AG20443 (cell line): Measurements from ENCODE around the gene ZC2HC1C.
"Not testable (repeated sequence)": the region's sequence is repeated elsewhere in the genome, so short reads cannot be mapped to it uniquely, and the experiment has no call there.

Experiments used
- DNase-seq: peaks from one replicate; pipeline ENCODE4 v3.0.0; 2012; ENCODE audit warnings: low spot score, mixed read lengths

The ZC2HC1C gene

DNA sequence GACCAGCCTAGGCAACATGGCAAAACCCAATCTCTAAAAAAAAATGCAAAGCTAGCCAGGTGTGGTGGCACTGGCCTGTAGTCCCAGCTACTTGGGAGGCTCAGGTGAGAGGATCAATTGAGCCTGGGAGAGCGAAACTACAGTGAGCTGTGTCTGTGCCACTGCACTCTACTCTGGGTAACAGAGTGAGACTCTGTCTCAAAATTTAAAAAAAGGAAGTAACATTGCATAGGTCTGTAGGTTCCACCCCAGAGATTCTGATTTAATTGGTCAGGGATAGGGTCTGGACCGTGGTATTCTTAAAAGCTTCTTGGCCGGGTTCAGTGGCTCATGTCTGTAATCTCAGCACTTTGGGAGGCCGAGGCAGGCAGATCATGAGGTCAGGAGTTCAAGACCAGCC, 26.2 kb downstream of the ZC2HC1C start:
- no peak for DNase-seq

DNA sequence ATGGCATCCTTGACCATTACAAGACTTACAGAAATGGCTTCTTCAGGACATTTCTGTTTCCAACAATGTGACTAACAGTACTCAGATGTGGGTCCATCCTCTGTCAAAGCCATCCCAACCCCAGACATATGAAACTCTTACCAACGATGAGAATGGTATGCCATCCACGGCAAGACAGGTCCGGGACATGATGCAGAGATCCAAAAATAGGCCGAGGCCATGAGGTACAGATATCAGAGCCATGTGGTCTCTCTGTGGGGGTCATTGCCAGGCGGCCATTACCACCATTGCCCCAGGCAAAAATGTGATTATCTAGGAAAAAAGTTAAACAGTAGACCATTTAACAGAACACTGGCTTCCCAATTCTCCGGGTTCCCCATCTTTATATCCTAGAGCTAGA, 27.5 kb downstream of the ZC2HC1C start:
- no peak for DNase-seq

DNA sequence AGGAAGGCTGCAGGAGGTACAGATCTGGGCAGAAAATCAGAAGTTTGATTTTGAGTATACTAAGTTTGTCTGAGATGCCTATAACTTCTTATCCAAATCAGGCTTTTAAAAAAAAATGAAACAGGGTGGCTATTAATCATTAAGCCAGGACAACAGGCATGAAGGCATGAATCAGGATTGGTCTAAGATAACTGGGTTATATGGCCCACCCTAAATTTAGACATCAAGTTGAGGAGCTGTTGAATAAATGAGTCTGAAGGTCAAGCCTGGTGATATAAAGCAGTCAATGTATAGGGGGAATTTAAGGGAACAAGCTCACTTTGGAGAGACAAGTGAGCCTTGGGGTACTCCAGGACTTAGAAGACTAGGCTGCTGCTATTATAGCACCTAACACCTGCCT, 28.8 kb downstream of the ZC2HC1C start:
- no peak for DNase-seq

DNA sequence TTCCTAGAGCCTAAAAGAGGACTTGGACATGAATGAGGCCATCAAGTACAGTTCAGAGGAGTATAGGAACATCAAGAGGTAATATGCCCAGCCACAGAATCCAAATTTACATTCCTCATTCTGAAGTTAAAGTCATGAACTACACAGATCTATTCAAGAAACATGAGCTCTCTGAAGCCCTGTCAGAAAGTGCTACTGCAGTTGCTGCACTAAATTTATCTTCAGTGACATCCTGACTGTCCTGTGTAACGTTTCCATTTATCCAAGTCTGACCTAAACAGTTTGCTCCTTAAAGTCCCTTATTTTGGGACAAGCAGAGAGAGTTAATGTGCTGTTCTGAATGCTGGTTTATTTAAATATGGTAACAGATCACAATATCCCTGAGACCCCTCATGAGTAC, 29.2 kb downstream of the ZC2HC1C start:
- DNase-seq, result no peak

DNA sequence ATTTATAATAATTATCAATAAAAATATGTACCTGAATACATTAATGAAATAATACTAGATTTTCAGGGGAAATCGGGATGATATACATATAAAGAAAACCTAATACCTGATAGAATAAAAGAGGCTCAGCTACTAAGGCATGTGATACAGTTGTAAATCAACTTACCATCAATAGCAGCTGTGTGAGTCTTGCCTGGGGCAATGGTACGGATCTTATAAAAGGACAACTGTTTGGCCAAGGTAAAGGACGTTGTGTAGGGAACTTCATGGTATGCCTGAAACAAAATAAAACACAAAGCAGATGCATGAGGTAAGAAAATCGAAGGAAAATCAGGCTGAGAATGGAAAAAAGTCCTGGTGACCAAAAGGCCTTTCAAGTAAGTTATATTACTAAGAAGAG, 32.0 kb downstream of the ZC2HC1C start:
- DNase-seq, result no peak

DNA sequence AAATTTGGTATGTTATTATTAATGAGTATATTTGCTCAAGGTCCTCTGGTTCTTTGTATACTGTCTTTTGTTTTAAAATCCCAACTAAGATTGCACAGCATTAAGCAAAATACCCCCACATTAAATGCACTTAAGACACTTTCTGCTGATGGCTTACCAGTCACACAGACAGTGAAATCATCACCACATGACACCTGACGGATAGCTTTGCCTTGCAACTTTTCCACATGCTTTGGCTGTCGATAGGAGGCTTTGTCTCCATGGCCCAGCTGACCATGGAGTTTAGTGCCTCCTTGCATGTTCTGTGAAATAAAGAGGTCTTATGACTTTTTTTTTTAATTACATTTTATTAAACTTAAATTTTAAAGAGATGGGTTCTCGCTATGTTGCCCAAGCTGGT, 37.7 kb downstream of the ZC2HC1C start:
- no peak for DNase-seq

DNA sequence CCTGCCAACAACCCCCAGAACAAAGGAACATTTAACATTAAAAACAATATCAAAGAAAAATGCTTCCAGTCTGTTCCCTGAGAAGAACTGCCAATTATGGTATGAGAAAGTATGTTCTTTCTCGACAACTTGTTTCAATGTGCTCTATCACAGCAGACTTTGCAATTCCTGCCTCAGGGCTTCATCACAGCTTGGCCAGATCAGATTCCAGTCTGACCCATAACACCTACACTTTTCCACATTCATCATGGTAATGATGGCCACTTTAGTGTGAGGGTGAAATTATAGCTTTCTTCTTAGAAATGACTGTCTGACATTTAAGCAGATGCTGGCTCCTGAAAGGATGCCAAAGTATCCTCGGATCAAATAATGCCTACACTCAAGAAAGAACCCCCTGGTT, 40.4 kb downstream of the ZC2HC1C start:
- DNase-seq, result no peak

DNA sequence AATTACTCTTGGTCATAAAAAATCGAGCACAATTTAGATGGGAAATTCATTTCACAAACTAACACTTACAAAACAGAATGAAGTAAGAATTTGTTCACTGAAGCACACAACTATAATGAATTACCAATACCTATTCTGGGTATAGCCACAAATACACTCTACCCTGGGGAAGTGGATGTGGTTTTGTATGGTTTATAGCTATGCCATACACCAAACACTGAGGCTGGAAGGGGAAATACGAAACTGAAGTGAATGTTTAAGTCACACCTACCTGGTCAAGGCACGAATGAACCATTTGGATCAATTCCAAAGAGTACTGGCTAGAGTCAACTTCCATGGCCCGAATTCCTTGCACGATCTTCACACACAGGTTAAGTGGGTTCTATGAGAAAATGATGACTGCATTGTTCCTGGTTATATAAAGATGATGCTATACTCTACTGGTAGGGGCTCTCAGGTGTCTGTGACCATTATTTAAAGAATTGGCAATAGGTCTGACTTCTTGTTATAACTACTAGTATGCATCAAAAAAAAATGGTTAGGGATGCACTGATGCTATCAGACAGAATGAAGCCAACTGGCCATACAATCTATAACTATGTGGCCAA, 44.6 kb downstream of the ZC2HC1C start:
- DNase-seq, result no peak

DNA sequence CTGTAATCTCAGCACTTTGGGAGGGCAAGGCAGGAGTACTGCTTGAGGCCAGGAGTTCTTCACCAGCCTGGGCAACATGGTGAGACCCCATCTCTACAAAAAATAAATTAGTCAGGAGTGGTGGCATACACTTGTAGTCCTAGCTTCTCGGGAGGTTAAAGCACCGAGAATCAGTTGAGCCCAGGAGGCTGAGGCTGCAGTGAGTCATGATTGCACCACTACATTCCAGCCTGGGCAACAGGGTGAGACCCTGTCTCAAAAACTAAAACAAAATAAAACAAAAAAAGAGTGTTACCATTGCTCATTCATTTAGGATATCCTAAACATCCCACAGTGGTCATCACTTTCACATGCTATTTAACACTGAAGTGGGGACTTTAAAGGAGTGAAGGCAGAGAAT, 49.6 kb downstream of the ZC2HC1C start:
- no peak for DNase-seq

DNA sequence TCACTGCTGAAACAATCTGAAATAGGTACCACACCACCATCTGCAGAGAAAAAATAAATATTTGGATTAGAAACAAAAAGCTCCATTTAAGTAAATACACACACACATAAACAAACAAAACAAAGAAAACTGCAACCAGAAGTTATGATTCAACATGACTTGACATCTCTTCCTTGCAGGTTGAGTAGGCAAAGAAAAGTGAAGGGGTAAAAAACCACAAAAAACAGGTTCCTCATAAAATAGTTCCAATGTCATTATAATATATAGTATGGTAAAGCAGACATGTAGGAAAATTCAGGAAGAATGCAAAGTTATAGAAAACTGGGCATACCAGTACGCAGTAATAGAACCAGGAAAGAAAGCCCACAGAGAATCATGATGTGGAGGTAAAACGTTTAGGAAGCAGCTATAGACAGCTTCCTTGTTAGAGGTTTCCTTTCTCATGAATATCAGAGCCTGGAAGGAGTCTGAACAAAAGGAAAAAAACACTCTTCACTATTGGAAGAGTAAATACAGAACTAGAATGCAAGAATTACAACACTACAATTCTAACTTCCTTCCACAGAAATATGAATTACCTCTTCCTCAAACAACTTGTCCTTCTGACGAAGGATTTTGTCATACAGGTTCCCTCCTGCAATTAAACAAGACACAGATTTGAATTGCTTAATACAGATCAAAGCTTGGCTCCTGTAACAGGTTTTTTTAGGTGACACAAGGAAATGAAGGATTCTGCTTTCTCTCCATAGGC, 51.3 kb downstream of the ZC2HC1C start:
- no peak for DNase-seq

DNA sequence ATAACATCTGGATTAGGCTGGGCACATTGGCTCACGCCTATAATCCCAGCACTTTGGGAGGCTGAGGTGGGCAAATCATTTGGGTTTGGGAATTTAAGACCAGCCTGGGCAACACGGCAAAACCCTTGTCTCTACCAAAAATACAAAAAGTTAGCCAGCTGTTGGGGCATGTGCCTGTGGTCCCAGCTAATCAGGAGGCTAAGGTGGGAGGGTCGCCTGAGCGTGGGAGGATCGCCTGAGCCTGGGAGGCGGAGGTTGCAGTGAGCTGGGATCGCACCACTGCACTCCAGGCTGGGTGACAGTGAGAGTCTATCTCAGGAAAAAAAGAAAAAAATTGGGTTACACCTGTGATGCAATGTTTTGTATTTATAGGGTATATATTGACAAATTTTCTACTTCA, 52.1 kb downstream of the ZC2HC1C start:
- no peak for DNase-seq

DNA sequence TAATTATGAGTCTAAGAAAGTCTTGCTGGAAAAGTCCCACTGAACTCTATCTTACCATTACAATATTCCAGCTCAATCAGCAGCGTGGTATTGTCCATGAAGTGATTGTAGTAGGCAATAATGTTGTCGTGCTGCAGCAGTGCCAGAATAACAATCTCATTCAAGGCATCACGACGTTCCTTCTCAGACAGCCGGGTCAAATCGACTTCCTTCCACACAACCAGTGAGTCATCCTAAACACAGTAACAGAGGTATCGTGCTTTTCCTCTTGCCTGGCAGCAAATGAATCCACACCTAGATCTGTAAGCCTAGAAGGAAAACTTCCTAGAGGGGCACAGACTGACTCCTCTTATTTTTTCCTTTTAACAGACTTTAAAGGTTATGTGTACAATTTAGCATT, 54.5 kb downstream of the ZC2HC1C start:
- DNase-seq, result peak; percentile 66

DNA sequence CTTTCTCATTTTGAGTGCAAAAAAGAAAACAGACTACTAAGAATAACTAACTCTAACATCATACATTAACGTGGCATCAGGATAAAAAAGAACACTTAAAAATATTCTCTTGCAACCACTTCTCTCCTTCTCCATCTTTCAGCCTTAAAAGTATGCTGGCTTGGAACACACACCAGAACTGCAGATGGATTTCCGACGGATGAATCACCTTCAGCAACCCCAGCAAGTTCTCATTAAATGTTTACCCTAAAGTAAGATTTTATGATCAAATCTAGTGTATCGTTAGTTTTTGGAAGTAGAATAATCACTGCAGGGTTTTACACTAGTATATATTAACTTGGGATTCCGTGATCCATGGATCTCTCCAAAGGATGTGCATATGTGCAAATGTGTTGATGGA, 56.2 kb downstream of the ZC2HC1C start:
- peak; percentile 62 for DNase-seq

DNA sequence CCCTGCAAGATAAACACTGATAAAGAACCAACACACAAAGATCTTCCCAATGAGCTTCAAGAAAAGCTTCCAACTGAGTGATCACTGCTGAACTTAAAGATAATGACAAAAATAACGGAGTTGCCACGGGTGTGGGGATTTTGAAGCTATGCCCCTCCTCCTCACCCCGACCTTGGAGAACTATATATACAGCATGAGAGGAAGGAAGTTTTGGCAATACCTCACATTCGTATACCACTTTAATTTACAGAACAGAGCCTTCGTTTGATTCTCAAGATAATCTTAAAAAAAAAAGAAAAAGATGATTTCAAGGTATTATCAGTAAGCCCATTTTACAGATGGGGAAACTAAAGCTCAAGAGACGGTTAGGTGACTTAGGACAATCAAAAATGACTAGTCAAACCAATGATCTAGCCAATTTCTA, 56.7 kb downstream of the ZC2HC1C start:
- no peak for DNase-seq

DNA sequence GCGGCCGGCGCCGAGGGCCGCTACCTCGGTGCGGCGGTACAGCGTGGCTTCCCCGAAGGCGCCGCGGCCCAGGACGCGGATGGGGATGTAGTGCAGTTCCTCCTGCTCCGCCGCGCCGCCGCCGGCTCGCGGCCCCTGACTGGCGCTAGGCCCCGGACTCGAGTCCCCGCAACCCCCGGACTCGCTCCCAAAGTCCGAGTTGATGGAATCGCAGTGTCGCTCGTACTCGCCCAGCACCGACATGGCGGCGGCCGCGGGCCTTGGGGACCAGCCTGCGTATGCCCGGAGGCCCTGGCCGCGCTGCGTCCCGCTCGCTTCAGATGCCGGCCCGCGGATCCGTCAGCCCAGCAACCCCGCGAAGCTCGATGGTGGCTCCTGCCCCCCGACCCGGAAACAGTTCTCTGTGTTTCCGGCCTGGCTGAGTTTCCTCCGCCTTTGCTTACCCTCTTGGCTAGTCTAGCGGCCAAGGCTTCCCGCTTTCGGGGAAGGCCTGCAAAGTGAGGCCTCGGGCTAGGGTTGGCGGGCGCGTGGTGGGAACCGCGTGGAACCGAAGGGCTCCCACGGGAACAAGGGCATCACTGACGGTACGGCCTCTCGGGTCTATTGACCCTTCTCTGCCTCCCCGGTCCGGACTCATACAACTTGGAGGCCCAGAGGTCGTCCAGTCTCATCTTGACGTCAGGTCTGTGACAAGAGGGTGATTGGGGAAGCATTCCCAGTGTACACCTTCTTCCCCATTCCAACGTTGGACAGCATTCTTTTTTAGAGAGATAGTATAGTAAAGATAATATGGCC, 57.4 kb downstream of the ZC2HC1C start, which contains the start of gene NEK9:
Gene NEK9 (minus strand): TSS at position 370 of the 795 bp plus-strand sequence. CDS start 127 bp downstream, at position 243.
- DNase-seq, result peak; percentile 95

DNA sequence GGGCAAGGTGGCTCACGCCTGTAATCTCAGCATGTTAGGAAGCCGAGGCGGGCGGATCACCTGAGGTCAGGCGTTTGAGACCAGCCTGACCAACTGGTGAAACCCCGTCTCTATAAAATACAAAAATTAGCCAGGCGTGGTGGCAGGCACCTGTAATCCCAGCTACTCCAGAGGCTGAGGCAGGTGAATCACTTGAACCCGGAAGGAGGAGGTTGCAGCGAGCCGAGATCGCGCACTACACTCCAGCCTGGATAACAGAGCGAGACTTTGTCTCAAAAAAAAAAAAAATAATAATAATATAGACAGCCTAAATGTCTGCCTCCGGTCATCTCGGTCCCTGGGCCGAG, 58.0 kb downstream of the ZC2HC1C start:
- not testable (repeated sequence) for DNase-seq

DNA sequence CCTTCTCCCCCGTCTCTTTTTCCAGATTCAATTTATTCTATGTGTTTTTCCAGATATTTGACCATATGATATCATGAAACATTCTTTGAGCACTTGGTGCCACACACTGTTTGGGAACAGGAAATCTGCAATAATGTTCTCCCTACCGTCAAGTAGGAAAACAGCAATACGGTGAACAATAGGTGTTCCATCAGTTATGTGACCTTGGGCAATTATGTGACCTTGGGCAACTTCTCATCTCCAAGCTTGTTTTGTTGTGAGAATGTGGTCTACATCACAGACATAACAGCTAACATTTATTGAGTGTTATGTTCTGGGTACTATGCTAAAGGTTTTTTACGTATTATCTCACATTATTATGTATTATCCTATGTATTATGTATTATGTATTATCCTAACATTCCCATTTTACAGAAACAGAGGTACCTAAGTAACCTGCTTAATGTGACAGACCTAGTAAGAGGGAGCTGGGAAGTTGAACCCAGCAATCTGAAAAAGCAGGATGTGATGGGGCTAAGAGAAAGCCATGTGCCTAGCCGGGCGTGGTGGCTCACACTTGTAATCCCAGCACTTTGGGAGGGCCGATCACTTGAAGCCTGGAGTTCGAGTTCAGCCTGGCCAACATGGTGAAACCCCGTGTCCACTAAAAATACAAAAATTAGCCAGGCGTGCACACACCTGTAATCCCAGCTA, 58.6 kb downstream of the ZC2HC1C start:
- no peak for DNase-seq

DNA sequence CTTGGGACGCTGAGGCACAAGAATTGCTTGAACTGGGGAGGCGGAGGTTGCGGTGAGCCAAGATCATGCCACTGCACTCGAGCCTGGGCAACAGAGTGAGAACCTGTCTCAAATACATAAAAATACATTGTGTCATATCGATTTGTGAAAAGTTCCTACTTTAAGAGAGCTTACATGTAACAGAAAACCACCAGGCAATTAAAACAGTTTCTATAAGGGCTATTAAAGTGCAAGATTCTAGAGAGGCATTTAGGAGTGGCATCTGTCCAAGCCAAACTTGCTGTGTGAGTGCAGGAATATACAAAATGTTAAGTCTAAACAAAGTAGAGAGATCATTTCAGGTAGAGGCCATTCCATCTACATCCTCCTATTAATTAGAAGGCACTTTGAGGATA, 59.2 kb downstream of the ZC2HC1C start:
- DNase-seq, result no peak
